GM19351 (cell line): ENCODE data around the gene TPST2.
"Not testable (repeated sequence)": the region's sequence is repeated elsewhere in the genome, so short reads cannot be mapped to it uniquely, and the experiment has no call there.

ENCODE experiments used
- ATAC-seq: cut with Tn5 transposase; IDR thresholded peaks from one replicate; pipeline ENCODE4 v1.9.1; 2021; ENCODE audit warnings: mild to moderate bottlenecking, moderate library complexity; ENCODE audit not compliant: unreplicated experiment

Gene TPST2

GRCh38 chr22:26589845-26590736 lies at the start of gene TPST2:
Gene TPST2 (minus strand): TSS chr22:26590132. CDS start chr22:26541630, 48,502 bp downstream.
- peak; percentile 73 for ATAC-seq

- no peak for ATAC-seq
Measured at GRCh38 chr22:26636296-26636695, 46.4 kb upstream of the TPST2 start.

GRCh38 chr22:26635117-26635516 lies 45.2 kb upstream of the TPST2 start:
- ATAC-seq = no peak

GRCh38 chr22:26634189-26634588 lies 44.3 kb upstream of the TPST2 start:
- ATAC-seq = no peak

GRCh38 chr22:26632422-26633155 lies 42.7 kb upstream of the TPST2 start:
- no peak for ATAC-seq

- no peak for ATAC-seq
Measured at GRCh38 chr22:26631282-26631681, 41.4 kb upstream of the TPST2 start.

- no peak for ATAC-seq
Measured at GRCh38 chr22:26629988-26630761, 40.2 kb upstream of the TPST2 start.

- no peak for ATAC-seq
Measured at GRCh38 chr22:26624803-26625202, 34.9 kb upstream of the TPST2 start.

GRCh38 chr22:26623984-26624383 lies 34.1 kb upstream of the TPST2 start:
- no peak for ATAC-seq

- no peak for ATAC-seq
Measured at GRCh38 chr22:26621663-26622062, 31.7 kb upstream of the TPST2 start, which contains the start of gene CRYBA4. Gene CRYBA4 (plus strand): TSS chr22:26621963. CDS start chr22:26622597, 634 bp downstream.

GRCh38 chr22:26620197-26620596 lies 30.3 kb upstream of the TPST2 start:
- no peak for ATAC-seq

GRCh38 chr22:26619510-26619909 lies 29.6 kb upstream of the TPST2 start:
- no peak for ATAC-seq

- ATAC-seq = no peak
Measured at GRCh38 chr22:26618455-26618854, 28.5 kb upstream of the TPST2 start.

- no peak for ATAC-seq
Measured at GRCh38 chr22:26617271-26618199, 27.6 kb upstream of the TPST2 start, which contains the start of gene CRYBB1. Gene CRYBB1 (minus strand): TSS chr22:26618027. CDS start chr22:26616319, 1,708 bp downstream.

GRCh38 chr22:26616650-26617049 lies 26.7 kb upstream of the TPST2 start:
- ATAC-seq = no peak

- no peak for ATAC-seq
Measured at GRCh38 chr22:26615830-26616435, 26.0 kb upstream of the TPST2 start.

- no peak for ATAC-seq
Measured at GRCh38 chr22:26615149-26615548, 25.2 kb upstream of the TPST2 start.

GRCh38 chr22:26614322-26614721 lies 24.4 kb upstream of the TPST2 start:
- ATAC-seq = no peak

- not testable (repeated sequence) for ATAC-seq
Measured at GRCh38 chr22:26613753-26614152, 23.8 kb upstream of the TPST2 start.
